ENCODE results near the gene POLR2H. TPM values are rescaled to one million over a fixed set of nuclear protein-coding genes. Genes with fewer than 3 reads are reported as not detected.

Gene POLR2H
- total and polyA plus RNA-seq, 4 donors, result 46.4 to 139 (median 82.4) TPM

- DNase-seq (no peak), ATAC-seq (ENCODE audit: insufficient read depth, low FRiP score) (no peak)
- TF ChIP-seq CTCF (IDR thresholded peaks at IDR 0.05; ENCODE audit: control extremely low read depth, extremely low read depth), result no peak
- Histone ChIP-seq H3K27me3 (ENCODE audit: control insufficient read depth in 3 of 3, insufficient read depth in 3 of 3, low read length in 2 of 3) (no peaks in the 10 kb centered on the region), H3K4me1 (ENCODE audit: control insufficient read depth in 5 of 5, insufficient read depth in 5 of 5, low read length in 5 of 5) (peaks cover 0 to 5% (median 0%) of the 10 kb centered on the region in 5 donors), H3K27ac (ENCODE audit: low read depth in 1 of 2, low read length in 1 of 2) (no peak overlapping the region), H3K4me3 (no peak overlapping the region), H3K9me3 (ENCODE audit: control insufficient read depth in 4 of 4, insufficient read depth in 3 of 4, low read length in 3 of 4) (no peaks in the 10 kb centered on the region), H3K36me3 (ENCODE audit: control insufficient read depth in 4 of 4, insufficient read depth in 4 of 4, low read length in 4 of 4) (peaks cover 77 to 85% (median 79%) of the 10 kb centered on the region in 4 donors), H3K9ac (ENCODE audit: insufficient read depth in 1 of 2, low read length in 2 of 2) (no peak overlapping the region)
- 84 to 86% methylated on average over 6 of the region's 6 CpGs for WGBS, 2 donors
These were observed 35.7 kb upstream of the POLR2H start for GRCh38 chr3:184325715-184326369.

DNA sequence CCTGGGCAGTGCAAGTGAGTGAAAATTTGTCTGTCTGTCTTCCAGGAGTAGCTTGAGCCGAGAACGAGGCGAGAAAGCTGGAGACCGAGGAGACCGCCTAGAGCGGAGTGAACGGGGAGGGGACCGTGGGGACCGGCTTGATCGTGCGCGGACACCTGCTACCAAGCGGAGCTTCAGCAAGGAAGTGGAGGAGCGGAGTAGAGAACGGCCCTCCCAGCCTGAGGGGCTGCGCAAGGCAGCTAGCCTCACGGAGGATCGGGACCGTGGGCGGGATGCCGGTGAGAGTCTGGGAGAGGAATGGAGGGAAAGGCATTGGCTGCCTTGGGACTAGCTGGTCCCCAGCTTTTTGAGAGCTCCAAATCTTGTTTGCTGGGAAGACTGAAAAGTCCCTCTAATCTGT lies 34.3 kb upstream of the POLR2H start:
- no peak for TF ChIP-seq CTCF (IDR thresholded peaks at IDR 0.05; ENCODE audit: control extremely low read depth, extremely low read depth)
- Histone ChIP-seq H3K9me3 (ENCODE audit: control insufficient read depth in 4 of 4, insufficient read depth in 3 of 4, low read length in 3 of 4) (no peaks in the 10 kb centered on the region), H3K27me3 (ENCODE audit: control insufficient read depth in 3 of 3, insufficient read depth in 3 of 3, low read length in 2 of 3) (no peaks in the 10 kb centered on the region), H3K9ac (ENCODE audit: insufficient read depth in 1 of 2, low read length in 2 of 2) (no peak overlapping the region), H3K4me3 (no peak overlapping the region), H3K36me3 (ENCODE audit: control insufficient read depth in 4 of 4, insufficient read depth in 4 of 4, low read length in 4 of 4) (peaks cover 71 to 85% (median 78%) of the 10 kb centered on the region in 4 donors), H3K4me1 (ENCODE audit: control insufficient read depth in 5 of 5, insufficient read depth in 5 of 5, low read length in 5 of 5) (peaks cover 0 to 3% (median 0%) of the 10 kb centered on the region in 5 donors), H3K27ac (ENCODE audit: low read depth in 1 of 2, low read length in 1 of 2) (no peak overlapping the region)
- 95 to 97% methylated on average over 21 of the region's 21 CpGs for WGBS, 2 donors
- ATAC-seq (ENCODE audit: insufficient read depth, low FRiP score), result no peak
- DNase-seq, result no peak

DNA sequence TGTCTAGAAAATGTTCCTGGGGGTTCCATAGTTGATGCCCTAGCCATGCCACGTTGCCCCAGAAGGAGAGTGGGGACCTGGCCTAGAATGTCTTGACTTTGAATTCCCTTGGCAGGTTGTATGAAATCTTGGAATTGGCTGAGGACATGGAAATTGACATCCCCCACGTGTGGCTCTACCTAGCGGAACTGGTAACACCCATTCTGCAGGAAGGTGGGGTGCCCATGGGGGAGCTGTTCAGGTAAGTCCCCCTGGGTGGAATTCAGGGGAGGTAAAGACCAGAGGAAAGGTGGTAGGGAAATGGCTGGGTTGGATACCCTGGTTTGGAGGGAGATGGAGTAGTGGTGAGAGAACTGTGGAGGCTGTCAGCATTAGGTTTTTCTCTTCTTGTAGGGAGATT lies 33.0 kb upstream of the POLR2H start:
- no peak for TF ChIP-seq CTCF (IDR thresholded peaks at IDR 0.05; ENCODE audit: control extremely low read depth, extremely low read depth)
- H3K36me3 ChIP-seq (ENCODE audit: control insufficient read depth in 4 of 4, insufficient read depth in 4 of 4, low read length in 4 of 4), result peaks cover 63 to 82% (median 74%) of the 10 kb centered on the region in 4 donors
- no peaks in the 10 kb centered on the region for H3K9me3 ChIP-seq (ENCODE audit: control insufficient read depth in 4 of 4, insufficient read depth in 3 of 4, low read length in 3 of 4)
- no peak overlapping the region for H3K9ac ChIP-seq (ENCODE audit: insufficient read depth in 1 of 2, low read length in 2 of 2)
- H3K4me1 ChIP-seq (ENCODE audit: control insufficient read depth in 5 of 5, insufficient read depth in 5 of 5, low read length in 5 of 5), result peaks cover 0 to 3% (median 0%) of the 10 kb centered on the region in 5 donors
- H3K4me3 ChIP-seq, result no peak overlapping the region
- DNase-seq (no peak), ATAC-seq (ENCODE audit: insufficient read depth, low FRiP score) (no peak)
- WGBS, 2 donors, result 46 to 75% methylated on average over 3 of the region's 3 CpGs
- no peak overlapping the region for H3K27ac ChIP-seq (ENCODE audit: low read depth in 1 of 2, low read length in 1 of 2)
- H3K27me3 ChIP-seq (ENCODE audit: control insufficient read depth in 3 of 3, insufficient read depth in 3 of 3, low read length in 2 of 3), result no peaks in the 10 kb centered on the region
